Activated CD8-positive, alpha-beta memory T cell treated with anti-CD3 and anti-CD28 coated beads for 24 hours (primary cell): Measurements from ENCODE around the gene HCRTR1.
A peak's percentile ranks its signal among the peaks of the same experiment; 100 is the strongest.
"Not testable (repeated sequence)": the region's sequence is repeated elsewhere in the genome, so short reads cannot be mapped to it uniquely, and the experiment has no call there.

Experiments used
- DNase-seq: peaks from one replicate; pipeline ENCODE4 v3.0.0-alpha.2; 2020

HCRTR1 gene

DNA sequence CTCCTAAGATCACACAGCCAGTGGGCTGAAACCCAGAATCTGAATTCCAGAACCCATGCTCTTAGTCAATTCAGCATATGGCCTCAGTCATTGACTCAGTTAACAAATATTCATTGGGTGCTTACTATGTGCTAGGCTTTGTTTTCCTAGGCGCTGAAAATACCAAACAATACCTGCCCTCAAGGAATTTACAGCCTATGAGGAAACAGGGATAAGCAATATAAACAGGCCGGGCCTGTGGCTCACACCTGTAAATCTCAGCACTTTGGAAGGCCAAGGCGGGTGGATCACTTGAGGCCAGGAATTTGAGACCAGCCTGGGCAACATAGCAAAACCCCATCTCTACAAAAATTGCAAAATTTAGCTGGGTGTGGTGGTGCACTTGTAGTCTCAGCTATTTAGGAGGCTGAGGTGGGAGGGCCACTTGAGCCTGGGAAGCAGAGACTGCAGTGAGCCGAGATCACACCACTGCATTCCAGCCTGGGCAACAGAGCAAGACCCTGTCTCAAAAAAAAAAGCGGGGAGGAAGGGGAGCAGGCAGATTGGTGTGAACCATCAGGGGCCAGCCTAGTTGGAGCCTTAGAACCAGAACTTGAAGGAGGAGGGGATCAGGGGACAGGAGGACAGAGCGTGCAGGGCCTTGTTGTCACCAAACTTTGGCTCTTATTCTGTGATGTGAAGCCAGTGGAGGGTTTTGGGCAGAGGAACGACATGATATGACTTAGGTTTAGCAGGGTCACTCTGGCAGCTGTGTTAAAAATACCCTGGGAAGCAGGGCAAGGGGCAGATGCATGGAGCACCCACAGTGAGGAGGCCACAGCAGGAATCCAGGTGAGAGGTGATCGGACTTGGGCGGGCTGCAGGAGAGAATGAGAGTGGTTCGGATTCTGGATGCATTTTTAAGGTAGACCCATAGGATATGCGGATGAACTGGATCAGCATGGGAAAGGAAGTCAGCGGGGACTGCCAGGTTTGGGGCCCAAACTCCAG, 35.4 kb upstream of the HCRTR1 start:
- DNase-seq, result peak; percentile 24

DNA sequence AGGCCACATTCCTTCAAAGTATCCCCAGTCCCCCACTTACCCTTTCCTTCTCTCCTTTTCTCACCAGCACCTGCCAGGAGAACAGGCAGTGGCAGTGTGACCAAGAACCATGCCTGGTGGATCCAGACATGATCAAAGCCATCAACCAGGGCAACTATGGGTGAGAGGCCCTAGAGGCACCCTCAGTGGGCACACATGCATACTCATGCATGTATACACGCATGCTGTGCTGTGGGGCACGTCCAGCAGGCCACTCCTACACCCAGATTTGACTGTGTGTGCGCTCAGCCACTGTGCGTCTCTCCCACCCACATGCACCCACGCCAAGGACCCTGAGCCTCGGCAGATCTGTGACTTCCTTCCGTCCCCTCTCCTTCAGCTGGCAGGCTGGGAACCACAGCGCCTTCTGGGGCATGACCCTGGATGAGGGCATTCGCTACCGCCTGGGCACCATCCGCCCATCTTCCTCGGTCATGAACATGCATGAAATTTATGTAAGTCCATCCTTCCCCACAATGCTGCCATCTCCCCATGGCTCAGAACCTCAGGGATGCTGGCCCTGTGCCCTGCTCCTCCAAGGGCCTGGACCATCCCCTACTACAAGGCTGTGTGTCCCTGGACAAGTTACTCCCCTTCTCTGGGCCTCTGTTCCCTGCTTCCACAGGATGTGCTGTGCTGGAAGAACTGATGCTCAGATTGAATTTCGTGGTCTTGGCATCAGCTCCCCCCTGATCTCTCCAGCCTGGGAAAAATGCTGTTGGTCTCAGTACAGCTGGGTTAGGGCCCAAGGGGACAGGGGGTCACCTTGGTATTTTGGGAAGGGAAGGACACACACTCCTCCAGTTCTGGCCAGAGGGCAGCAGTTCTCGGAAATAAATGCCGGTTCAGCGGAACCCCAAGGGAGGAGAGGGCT, 34.2 kb upstream of the HCRTR1 start:
- DNase-seq, result peak; percentile 45

- peak; percentile 49 for DNase-seq
Observed at GRCh38 chr1:31583995-31584868, 33.3 kb upstream of the HCRTR1 start.

DNA sequence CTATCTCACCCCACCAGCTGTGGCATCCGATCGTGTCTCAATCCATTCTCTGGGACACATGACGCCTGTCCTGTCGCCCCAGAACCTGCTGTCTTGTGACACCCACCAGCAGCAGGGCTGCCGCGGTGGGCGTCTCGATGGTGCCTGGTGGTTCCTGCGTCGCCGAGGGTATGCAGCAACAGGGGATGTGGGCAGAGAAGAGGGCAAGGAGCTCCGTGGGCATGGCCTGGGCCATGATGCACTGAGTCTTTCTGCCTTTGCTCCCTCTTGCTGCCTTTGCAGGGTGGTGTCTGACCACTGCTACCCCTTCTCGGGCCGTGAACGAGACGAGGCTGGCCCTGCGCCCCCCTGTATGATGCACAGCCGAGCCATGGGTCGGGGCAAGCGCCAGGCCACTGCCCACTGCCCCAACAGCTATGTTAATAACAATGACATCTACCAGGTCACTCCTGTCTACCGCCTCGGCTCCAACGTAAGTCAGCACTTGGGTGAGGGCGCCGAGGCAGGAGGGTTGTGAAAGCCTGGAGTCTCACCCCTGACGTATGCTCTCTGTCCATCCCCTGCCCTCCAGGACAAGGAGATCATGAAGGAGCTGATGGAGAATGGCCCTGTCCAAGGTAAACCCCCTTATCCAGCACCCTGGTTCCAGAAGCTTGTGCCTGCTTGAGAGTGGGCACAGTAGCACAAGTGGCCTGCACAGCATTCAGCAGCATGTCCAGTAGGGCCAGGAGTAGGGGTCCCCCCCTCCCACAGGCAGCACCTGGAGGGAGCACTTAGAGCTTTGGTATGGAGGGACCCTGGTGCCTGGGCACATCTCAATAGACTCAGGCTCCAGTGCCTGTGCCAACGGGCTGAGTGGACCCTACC, 32.4 kb upstream of the HCRTR1 start:
- DNase-seq, result peak; percentile 46

DNA sequence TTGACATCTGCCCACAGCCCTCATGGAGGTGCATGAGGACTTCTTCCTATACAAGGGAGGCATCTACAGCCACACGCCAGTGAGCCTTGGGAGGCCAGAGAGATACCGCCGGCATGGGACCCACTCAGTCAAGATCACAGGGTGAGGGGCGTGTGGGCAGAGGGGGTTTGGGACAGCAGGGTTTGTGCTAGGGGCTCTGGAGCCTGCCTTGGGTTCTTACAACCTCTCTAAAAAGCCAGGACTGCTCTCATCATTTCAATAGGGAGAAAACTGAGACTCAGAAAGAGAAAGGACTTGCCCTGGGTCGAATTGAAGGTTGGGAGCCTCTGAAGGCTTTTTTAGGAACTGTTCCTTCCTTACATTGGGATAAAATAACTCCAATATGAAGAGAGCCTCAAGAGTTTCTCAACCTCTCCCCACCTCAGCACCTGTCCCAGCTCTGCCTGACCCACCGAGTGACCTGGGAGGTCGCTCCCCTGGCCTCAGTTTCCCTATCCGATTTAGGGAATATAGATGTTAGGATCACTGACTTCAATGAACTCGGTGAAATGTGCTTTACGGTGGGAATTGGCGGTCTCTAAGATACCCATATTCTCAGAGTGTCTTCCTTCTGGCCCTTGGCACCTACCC, 31.6 kb upstream of the HCRTR1 start:
- peak; percentile 44 for DNase-seq

- peak; percentile 54 for DNase-seq
Observed at GRCh38 chr1:31586376-31587327, 30.8 kb upstream of the HCRTR1 start.

DNA sequence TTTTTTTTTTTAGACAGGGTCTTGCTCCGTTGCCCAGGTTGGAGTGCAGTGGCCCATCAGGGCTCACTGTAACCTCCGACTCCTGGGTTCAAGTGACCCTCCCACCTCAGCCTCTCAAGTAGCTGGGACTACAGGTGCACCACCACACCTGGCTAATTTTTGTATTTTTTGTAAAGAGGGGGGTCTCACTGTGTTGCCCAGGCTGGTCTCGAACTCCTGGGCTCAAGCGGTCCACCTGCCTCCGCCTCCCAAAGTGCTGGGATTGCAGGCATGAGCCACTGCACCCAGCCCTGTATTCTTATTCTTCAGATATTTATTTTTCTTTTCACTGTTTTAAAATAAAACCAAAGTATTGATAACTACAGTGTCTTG, 30.2 kb upstream of the HCRTR1 start:
- DNase-seq, result not testable (repeated sequence)

GRCh38 chr1:31587720-31588423, 29.6 kb upstream of the HCRTR1 start:
- DNase-seq, result peak; percentile 75

- DNase-seq, result peak; percentile 43
Observed at GRCh38 chr1:31588751-31589515, 28.6 kb upstream of the HCRTR1 start.

- DNase-seq, result no peak
Observed at GRCh38 chr1:31591425-31592093, 25.9 kb upstream of the HCRTR1 start.

DNA sequence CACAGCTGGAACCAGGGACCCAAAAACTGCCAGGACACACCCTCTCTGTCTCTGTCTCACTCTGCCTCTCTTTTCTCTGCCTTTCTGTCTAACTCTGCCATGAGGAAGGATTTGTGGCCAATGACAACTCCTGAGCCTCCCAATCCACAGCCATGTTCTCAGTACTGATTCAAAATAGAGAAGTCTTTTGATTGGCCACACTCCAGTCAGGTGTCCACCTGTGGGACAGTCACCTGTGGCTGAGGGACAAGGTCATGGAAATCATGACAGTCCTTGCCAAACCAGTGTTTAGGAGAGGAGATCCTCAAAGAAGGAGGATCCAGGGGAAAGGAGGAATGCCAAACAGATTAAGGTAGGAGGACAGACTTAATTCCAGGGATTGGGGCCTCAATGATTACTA, 25.4 kb upstream of the HCRTR1 start:
- DNase-seq, result no peak

DNA sequence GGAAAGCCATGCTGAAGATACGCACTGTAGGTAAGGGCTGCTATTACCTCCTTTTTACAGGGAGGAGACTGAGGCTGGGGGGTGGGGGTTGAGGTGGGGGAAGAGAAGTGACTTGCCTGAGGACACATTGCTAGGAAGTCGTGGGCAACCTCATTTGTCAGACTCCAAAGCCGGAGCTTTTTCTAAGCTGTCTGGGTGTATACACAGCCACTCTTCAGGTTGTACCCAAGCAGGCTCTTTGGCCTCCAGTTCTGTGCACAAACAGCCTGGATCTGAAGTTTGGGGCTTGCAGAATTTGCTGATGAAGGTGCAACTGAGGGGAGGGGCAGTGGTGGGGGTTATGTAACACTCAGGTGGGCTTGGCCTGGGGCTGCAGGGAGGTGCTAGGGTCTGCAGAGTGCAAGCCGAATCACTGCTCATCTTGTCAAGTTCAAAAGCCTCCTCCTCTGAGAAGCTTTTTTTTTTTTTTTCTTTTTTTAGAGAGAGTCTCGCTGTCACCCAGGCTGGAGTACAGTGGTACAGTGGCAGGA, 24.3 kb upstream of the HCRTR1 start:
- DNase-seq, result no peak

DNA sequence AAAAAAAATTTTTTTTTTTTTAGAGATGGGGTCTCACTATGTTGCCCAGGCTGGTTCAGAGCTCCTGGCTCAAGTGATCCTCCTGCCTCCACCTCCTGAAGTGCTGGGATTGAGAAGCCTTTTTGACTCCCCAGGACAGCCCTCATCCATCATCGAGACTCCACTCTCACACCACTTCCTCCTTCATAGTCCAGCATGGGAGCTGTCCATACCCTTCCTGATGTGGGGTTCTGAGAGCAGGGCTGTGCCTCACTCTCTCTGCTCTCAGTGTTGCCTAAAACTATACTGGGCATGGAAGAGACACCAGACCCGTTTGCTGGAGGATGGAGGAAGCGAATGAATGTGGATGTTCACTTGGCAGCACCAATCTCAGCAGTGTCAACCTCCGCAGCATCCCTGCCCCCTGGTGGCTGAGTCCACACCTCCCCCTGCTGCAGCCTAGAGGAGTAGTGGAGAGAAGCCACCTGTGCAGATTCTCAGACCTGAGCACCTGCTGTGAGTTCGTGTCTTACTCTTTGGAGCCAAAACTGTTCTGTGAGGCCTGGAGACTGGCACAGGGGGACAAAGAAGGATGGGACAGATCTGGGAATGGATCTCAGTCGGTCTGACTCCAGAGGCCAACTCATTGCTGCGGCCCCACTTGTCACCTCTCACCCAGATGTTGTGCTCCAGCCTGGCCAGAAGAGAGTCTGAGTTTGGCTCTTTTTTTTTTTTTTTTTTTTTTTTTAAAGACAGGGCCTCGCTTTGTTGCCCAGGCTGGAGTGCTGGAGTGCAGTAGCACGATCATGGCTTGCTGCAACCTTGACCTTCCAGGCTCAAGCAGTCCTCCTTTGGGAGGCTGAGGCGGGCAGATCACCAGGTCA, 23.5 kb upstream of the HCRTR1 start:
- peak; percentile 87 for DNase-seq

DNA sequence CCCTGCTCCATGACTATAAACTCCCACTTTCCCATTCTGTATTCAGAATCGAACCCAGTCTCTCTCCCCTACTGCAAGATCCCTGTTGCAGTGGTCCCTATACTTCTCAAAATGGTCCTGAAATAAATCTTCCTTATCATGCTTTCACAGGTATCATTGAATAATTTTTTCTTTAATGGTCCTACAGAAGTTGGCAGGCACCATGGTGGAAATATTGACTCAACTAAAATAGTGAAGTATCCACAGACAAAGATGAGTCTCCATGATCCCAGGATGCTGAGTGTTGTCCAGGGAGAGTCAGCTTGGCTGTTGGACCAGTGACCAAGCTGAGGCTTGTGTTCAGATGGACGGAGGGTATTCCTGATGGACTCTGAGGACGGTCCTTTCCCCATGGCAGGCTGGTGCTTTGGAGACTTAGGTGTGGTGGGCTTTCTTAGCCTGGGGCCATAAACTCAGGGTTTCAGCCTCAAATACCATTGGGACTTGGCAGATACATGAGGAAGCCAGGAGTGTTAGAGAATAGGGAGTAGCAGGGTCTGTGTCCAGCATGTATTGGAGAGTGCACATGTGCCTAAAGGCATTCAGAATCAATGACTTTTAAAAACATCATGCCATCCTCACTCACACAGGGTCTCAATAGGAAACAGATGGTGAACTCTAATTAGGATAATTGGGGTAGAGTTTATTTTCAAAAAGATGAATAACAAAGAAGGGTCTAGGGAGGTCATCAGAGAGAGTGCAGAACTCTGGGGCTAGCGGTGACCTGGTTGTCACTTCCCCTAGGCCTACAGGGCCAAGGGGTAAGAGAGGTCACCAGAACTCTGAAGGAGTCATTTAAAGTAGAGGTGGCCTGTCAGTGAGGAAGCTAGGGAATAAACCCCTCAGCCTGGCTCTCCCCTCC, 21.4 kb upstream of the HCRTR1 start:
- no peak for DNase-seq

- DNase-seq, result no peak
Observed at GRCh38 chr1:31596737-31597097, 20.8 kb upstream of the HCRTR1 start.
